ENCODE measurements around the gene AGBL4. TPM values are rescaled to one million over a fixed set of nuclear protein-coding genes. Genes with fewer than 3 reads are reported as not detected.

Gene AGBL4
- total RNA-seq, 1 experiment from 2014 or later: not detected

- Mint-ChIP-seq H3K9me3 (ENCODE audit: unreplicated experiment) (peaks cover 10% of the 10 kb centered on the region), H3K36me3 (ENCODE audit: insufficient read depth, unreplicated experiment) (no peaks in the 10 kb centered on the region), H3K27me3 (ENCODE audit: insufficient read depth, unreplicated experiment) (no peaks in the 10 kb centered on the region), H3K4me3 (ENCODE audit: unreplicated experiment) (no peak overlapping the region), H3K4me1 (ENCODE audit: low read depth, unreplicated experiment) (no peaks in the 10 kb centered on the region), H3K27ac (ENCODE audit: unreplicated experiment) (no peak overlapping the region)
- DNase-seq: no peak
- Histone ChIP-seq H3K27me3 (replicated peaks; ENCODE audit: control insufficient read depth, insufficient read depth, low read length) (no peaks in the 10 kb centered on the region), H3K4me1 (no peaks in the 10 kb centered on the region), H3K4me3 (ENCODE audit: low read depth, low read length) (no peak overlapping the region), H3K9me3 (no peaks in the 10 kb centered on the region), H3K36me3 (ENCODE audit: control insufficient read depth, insufficient read depth, low read length) (no peaks in the 10 kb centered on the region)
- intact Hi-C loops (cut with micrococcal nuclease; ENCODE audit: unreplicated experiment): no loop called here
- TF ChIP-seq CTCF (IDR thresholded peaks at IDR 0.05; ENCODE audit: insufficient read depth in 1 of 2, low read depth in 1 of 2, low read length in 1 of 2, severe bottlenecking in 1 of 2, unreplicated experiment in 1 of 2): no peak
- ChIA-PET CTCF (no interaction called here), POLR2A (no interaction called here)
- no TSS peak for BruUV-seq (replicated peaks)
Observed at GRCh38 chr1:48906164-48906563, 1117.6 kb downstream of the AGBL4 start.

- no peak for DNase-seq
- Histone ChIP-seq H3K9me3 (no peaks in the 10 kb centered on the region), H3K36me3 (ENCODE audit: control insufficient read depth, insufficient read depth, low read length) (no peaks in the 10 kb centered on the region), H3K4me3 (ENCODE audit: low read depth, low read length) (no peak overlapping the region), H3K4me1 (no peaks in the 10 kb centered on the region), H3K27me3 (replicated peaks; ENCODE audit: control insufficient read depth, insufficient read depth, low read length) (no peaks in the 10 kb centered on the region)
- intact Hi-C loops (cut with micrococcal nuclease; ENCODE audit: unreplicated experiment): no loop called here
- Mint-ChIP-seq H3K4me3 (ENCODE audit: unreplicated experiment) (no peak overlapping the region), H3K27me3 (ENCODE audit: insufficient read depth, unreplicated experiment) (no peaks in the 10 kb centered on the region), H3K27ac (ENCODE audit: unreplicated experiment) (no peak overlapping the region), H3K9me3 (ENCODE audit: unreplicated experiment) (peaks cover 10% of the 10 kb centered on the region), H3K36me3 (ENCODE audit: insufficient read depth, unreplicated experiment) (no peaks in the 10 kb centered on the region), H3K4me1 (ENCODE audit: low read depth, unreplicated experiment) (no peaks in the 10 kb centered on the region)
- CTCF ChIA-PET: no interaction called here
- no TSS peak for BruUV-seq (replicated peaks)
- TF ChIP-seq CTCF (IDR thresholded peaks at IDR 0.05; ENCODE audit: insufficient read depth in 1 of 2, low read depth in 1 of 2, low read length in 1 of 2, severe bottlenecking in 1 of 2, unreplicated experiment in 1 of 2): peak in 1 of 2 experiments; percentile 10
- POLR2A ChIA-PET: no interaction called here
Observed at GRCh38 chr1:48903291-48903690, 1120.5 kb downstream of the AGBL4 start.

GRCh38 chr1:48898894-48899293 is 1124.9 kb downstream of the AGBL4 start:
- H3K36me3 ChIP-seq (ENCODE audit: control insufficient read depth, insufficient read depth, low read length): no peaks in the 10 kb centered on the region
- DNase-seq: no peak
- no peak overlapping the region for H3K4me3 ChIP-seq (ENCODE audit: low read depth, low read length)
- no peak for TF ChIP-seq CTCF (IDR thresholded peaks at IDR 0.05; ENCODE audit: insufficient read depth in 1 of 2, low read depth in 1 of 2, low read length in 1 of 2, severe bottlenecking in 1 of 2, unreplicated experiment in 1 of 2)
- Mint-ChIP-seq H3K4me3 (ENCODE audit: unreplicated experiment) (no peak overlapping the region), H3K9me3 (ENCODE audit: unreplicated experiment) (peaks cover 10% of the 10 kb centered on the region), H3K27ac (ENCODE audit: unreplicated experiment) (no peak overlapping the region), H3K36me3 (ENCODE audit: insufficient read depth, unreplicated experiment) (no peaks in the 10 kb centered on the region), H3K4me1 (ENCODE audit: low read depth, unreplicated experiment) (no peaks in the 10 kb centered on the region), H3K27me3 (ENCODE audit: insufficient read depth, unreplicated experiment) (no peaks in the 10 kb centered on the region)
- H3K27me3 ChIP-seq (replicated peaks; ENCODE audit: control insufficient read depth, insufficient read depth, low read length): no peaks in the 10 kb centered on the region
- ChIA-PET CTCF (no interaction called here), POLR2A (no interaction called here)
- intact Hi-C loops (cut with micrococcal nuclease; ENCODE audit: unreplicated experiment): no loop called here
- no peaks in the 10 kb centered on the region for H3K4me1 ChIP-seq
- no TSS peak for BruUV-seq (replicated peaks)
- no peaks in the 10 kb centered on the region for H3K9me3 ChIP-seq
